ENCODE results near the gene AGTRAP.

DNA sequence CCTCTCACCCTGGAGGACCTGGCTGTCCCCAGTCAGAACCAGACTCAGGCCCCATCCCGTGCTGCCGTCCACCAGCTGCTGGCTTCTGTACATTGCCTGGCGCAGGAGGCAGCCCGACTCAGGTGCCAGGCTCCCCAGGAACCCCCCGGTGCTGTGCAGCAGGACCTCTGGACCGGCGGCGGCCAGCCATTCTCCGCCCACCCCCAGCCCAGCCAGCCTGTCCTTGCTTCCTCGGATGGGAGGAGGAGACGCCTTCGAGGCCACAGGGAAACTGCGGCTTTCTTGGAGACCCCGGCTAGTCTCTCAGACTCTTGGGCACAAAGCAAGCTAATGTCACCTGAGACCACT is 30.5 kb downstream of the AGTRAP start:
- TF ChIP-seq, protein P1, sequence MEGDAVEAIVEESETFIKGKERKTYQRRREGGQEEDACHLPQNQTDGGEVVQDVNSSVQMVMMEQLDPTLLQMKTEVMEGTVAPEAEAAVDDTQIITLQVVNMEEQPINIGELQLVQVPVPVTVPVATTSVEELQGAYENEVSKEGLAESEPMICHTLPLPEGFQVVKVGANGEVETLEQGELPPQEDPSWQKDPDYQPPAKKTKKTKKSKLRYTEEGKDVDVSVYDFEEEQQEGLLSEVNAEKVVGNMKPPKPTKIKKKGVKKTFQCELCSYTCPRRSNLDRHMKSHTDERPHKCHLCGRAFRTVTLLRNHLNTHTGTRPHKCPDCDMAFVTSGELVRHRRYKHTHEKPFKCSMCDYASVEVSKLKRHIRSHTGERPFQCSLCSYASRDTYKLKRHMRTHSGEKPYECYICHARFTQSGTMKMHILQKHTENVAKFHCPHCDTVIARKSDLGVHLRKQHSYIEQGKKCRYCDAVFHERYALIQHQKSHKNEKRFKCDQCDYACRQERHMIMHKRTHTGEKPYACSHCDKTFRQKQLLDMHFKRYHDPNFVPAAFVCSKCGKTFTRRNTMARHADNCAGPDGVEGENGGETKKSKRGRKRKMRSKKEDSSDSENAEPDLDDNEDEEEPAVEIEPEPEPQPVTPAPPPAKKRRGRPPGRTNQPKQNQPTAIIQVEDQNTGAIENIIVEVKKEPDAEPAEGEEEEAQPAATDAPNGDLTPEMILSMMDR (IDR thresholded peaks at IDR 0.05) = no peak
- no peak for TF ChIP-seq POLR2A (IDR thresholded peaks at IDR 0.05)

All from uterus (tissue), 2 donors.